Vagina (tissue), 2 donors: ENCODE data around the gene SOX9.

Experiments used
- POLR2AphosphoS5 ChIP-seq, 2 donors: sonication (generic); formaldehyde crosslinking; IDR thresholded peaks; one replicate each; pipeline ENCODE4 v1.9.0; 2017; ENCODE audit warnings: antibody characterized with exemption in 2 of 2, mild to moderate bottlenecking in 2 of 2, low read depth in 1 of 2; ENCODE audit not compliant: insufficient read depth in 1 of 2
- TF ChIP-seq, protein P1 (sequence below), 3 experiments: fragments of 450-650 bp in 2 of 3; fragments of 200-600 bp in 1 of 3; sonication (generic) in 1 of 3; IDR thresholded peaks; one replicate each; pipeline ENCODE4 v1.5.1; 2017 to 2019; ENCODE audit warnings: antibody characterized with exemption in 3 of 3, mild to moderate bottlenecking in 2 of 3, moderate library complexity in 2 of 3

GRCh38 chr17:72145962-72146361, 25.1 kb downstream of the SOX9 start:
- TF ChIP-seq, protein P1, sequence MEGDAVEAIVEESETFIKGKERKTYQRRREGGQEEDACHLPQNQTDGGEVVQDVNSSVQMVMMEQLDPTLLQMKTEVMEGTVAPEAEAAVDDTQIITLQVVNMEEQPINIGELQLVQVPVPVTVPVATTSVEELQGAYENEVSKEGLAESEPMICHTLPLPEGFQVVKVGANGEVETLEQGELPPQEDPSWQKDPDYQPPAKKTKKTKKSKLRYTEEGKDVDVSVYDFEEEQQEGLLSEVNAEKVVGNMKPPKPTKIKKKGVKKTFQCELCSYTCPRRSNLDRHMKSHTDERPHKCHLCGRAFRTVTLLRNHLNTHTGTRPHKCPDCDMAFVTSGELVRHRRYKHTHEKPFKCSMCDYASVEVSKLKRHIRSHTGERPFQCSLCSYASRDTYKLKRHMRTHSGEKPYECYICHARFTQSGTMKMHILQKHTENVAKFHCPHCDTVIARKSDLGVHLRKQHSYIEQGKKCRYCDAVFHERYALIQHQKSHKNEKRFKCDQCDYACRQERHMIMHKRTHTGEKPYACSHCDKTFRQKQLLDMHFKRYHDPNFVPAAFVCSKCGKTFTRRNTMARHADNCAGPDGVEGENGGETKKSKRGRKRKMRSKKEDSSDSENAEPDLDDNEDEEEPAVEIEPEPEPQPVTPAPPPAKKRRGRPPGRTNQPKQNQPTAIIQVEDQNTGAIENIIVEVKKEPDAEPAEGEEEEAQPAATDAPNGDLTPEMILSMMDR (IDR thresholded peaks at IDR 0.05) = no peak
- TF ChIP-seq POLR2AphosphoS5 (IDR thresholded peaks at IDR 0.05; ENCODE audit: insufficient read depth in 1 of 2, low read depth in 1 of 2) = no peak
